Astrocyte (in vitro differentiated cells and primary cell): Measurements from ENCODE around the gene RNF167.

Source experiments
- CTCF ChIP-seq: IDR thresholded peaks from 2 replicates; pipeline ENCODE4 v1.5.1; 2011; ENCODE audit warnings: low read depth, mild to moderate bottlenecking, inconsistent platforms, low read length, moderate library complexity; ENCODE audit not compliant: insufficient read depth
- EZH2 ChIP-seq: IDR thresholded peaks from 2 replicates; pipeline ENCODE4 v1.6.1; 2012; ENCODE audit warnings: mild to moderate bottlenecking, low read length, inconsistent platforms; ENCODE audit not compliant: insufficient read depth

- TF ChIP-seq CTCF (no peak), EZH2 (no peak)
Measured at GRCh38 chr17:4898927-4899326, 41.1 kb upstream of the RNF167 start.
